CMK (cell line): Measurements from ENCODE around the gene HK1.
"Not testable (repeated sequence)": the region's sequence is repeated elsewhere in the genome, so short reads cannot be mapped to it uniquely, and the experiment has no call there.

Experiments
- DNase-seq: peaks from one replicate; pipeline ENCODE4 v3.0.0-alpha.2; 2010; ENCODE audit warnings: low read depth

Gene HK1

GRCh38 chr10:69328380-69328735 is 50.1 kb downstream of the HK1 start:
- no peak for DNase-seq

DNA sequence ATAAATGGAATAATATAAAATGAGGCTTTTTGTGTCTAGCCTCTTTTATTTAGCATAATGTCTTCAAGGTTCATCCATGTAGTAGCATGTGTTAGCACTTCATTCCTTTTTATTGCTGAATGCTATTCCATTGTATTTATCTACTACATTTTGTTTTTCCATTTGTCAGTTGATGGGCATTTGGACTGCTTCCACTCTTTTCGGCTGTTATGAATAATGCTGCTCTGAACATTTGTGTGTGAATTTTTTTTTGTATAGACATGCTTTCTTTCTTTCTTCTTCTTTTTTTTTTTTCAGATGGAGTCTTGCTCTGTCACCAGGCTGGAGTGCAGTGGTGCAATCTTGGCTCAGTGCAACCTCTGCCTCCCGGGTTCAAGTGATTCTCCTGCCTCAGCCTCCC is 50.6 kb downstream of the HK1 start:
- DNase-seq: not testable (repeated sequence)

DNA sequence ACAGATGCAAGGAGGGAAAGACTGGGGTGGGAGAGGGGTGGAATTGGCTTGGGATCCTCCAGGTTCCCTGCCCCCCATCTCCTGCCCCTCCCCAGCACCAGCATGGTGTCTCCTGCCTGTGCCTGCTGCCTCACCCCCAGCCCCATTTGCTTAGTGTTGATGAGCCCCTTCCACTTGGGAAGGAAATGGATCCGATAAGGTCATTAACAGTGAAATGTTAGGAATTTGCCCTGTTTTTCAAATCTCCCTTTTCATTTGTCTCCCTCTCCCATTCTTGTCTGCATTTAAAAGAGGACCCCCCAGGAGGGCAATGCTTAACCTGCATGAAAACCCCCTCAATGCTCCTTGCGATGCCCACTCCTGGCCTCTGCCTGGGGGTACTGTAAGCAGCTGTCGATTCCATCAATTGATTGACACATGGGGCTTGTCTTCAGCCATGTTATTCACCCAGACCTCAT is 51.5 kb downstream of the HK1 start:
- no peak for DNase-seq

GRCh38 chr10:69331161-69331560 is 52.9 kb downstream of the HK1 start:
- no peak for DNase-seq

- no peak for DNase-seq
Measured at GRCh38 chr10:69332278-69333010, 54.1 kb downstream of the HK1 start.

DNA sequence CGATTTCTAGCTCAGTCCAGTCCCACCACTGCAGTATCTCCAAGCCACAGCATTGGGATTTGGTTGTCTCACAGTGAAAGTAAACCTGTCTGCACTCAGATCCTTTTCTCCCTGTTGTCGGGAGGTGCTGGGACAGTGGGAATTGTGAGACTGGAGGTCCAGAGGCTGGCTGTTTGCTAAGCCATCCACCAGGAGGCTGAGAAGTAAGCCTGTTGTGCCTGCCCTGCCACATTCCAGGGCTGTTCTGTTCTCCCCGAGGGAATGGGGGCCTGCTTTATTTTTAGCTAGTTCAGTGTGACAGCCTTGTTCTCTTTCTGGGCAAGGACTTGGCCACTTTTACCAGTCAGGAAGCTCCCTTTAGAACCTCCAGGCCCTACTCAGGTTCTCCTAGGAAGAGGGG is 54.9 kb downstream of the HK1 start:
- DNase-seq: no peak

DNA sequence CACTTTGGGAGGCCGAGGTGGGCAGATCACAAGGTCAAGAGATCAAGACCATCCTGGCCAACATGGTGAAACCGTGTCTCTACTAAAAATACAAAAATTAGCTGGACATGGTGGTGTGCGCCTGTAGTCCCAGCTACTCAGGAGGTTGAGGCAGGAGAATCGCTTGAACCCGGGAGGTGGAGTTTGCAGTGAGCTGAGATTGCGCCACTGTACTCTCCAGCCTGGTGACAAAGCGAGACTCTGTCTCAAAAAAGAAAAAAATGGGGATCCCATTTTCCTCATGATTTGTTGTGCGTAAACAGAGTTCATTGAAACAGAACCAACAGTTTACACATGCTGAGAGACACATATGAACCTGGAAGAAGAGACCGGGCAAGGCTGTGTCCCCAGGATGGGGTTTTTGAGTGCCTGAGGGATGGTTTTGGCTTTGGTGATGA is 55.6 kb downstream of the HK1 start:
- DNase-seq: not testable (repeated sequence)

DNA sequence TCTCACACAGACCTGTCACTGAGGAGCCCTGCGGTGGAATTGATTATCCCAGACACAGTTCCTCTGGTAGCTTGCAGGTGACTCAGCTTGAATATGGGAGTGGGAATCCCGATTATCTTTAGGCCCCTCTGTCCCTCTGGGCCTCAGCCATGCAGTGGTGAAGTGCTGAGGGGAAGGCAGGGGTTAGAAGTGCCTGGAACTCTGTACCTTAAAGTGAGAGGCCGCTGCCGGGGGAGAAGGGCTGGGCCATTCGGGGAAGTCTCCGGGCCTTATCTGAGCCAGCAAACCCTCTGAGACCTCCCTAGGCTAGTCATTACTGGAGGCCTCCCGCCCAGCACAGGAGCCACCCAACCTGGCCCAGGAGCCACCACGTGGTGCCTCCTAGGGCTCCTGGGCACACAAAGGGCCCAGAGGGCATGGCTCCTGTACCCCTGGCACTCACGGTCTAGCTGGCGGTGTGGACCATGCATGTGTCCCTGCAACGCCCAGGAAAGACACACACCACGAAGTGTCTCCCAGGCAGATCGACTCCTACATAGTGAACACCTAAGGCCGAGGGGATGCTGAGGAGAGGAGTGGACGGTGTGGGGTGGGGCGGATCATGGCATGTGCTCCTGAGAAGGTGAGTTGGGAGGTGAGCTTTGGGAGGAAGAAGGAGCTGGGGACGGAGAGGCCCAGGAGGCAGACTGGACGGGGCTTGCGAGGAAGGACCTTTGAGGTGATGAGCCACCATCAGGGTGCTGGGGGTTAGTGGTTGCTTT is 56.2 kb downstream of the HK1 start:
- DNase-seq: no peak

DNA sequence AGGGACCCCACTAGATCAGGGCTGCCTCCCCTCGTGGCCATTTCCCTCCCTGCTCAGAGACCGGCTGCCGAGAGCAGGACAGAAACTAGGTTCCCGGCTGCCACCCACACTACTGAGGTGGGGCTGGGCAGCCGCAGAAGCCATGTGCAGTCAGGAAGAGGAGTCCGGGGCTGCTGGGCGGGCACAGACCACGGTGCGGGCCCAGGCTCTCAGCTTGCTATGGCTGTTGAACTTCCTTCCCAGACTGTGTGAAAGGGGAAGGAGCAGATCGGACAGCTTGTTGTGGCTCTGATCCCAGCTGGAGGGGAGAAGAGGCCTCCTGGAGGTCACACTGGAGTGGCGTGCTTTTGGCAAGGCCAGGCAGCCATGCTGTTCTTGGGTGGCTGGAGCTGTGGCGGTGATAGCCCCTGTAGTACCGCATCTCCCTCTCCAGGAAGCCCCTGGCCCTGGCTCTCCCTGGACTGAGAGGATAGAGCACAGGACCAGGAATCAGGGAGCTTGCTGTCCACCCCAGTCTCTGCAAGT is 56.8 kb downstream of the HK1 start:
- DNase-seq: peak; percentile 82

GRCh38 chr10:69335613-69336012 is 57.3 kb downstream of the HK1 start:
- DNase-seq: no peak

DNA sequence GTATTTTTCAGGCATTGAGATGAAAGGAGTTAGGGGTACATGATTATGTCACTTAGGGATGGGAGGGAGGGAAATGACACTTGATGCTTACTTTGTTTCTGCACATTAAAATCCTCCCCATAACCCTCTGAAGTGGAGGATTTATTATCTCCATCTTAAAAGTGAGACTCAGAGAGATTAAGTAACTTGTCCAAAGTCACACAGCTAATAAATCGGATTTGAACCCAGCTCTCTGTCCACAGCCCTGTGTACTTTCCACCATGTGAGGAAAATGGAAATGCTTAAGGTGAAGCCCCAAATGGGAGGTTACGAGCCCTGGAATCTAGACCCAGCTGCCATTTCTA is 58.6 kb downstream of the HK1 start:
- DNase-seq: no peak

GRCh38 chr10:69337296-69338132 is 59.2 kb downstream of the HK1 start:
- no peak for DNase-seq

- DNase-seq: no peak
Measured at GRCh38 chr10:69338133-69338456, 59.8 kb downstream of the HK1 start.

GRCh38 chr10:69338547-69339450 is 60.5 kb downstream of the HK1 start:
- DNase-seq: no peak

DNA sequence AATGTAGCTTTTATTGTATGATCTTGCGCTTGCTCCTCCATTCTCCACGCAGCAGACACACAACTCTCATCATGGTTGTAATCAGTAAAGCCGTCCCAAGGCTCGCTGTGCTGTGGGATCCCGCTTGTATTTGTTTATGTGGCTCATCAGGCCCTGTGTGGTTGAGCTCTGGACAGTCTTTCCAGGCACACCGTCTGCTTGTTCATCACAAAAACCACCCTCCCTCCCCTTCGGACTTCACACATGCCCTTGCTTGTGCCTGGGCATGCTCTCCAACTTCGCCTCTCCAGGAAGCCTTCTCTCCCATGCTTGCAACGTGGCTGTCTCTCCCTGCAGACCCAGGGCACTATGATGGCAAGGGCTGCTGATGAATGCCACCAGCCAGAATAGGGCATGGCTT is 62.4 kb downstream of the HK1 start:
- DNase-seq: no peak

- no peak for DNase-seq
Measured at GRCh38 chr10:69343905-69344304, 65.6 kb downstream of the HK1 start.

DNA sequence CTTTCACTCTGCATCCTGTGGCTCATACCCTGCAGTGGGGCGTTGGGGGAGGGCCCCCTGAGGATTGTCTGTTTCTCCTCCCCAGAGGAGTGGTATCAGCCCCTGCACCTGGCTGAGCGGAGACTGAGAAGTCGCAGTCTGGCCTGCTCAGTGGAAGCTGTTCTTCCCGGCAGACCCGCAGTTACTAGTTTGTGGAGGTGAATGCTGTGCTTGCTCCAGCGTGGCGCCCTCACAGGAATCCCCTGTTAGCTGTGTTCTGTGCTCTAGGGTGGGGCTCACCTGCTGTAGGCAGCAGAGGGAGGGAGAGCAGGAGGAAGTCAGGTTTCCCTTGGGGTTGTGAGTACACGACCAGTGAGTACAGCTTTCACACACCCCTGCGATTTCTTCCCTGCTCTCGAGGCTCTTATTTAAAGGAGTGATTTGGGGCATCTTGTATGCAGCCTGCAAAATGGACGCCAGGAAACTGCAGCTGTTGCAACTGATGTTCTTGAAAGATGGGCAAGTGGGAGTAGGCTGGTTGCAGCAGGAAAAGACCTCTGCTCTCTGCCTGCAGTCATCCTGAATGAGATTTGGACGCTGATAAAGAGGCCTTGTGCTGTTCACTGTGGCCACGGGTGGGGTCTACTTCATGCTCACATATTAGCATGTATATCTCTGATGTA is 66.4 kb downstream of the HK1 start:
- DNase-seq: no peak

GRCh38 chr10:69345402-69345801 is 67.1 kb downstream of the HK1 start:
- no peak for DNase-seq

GRCh38 chr10:69345890-69346474 is 67.7 kb downstream of the HK1 start:
- DNase-seq: no peak

- no peak for DNase-seq
Measured at GRCh38 chr10:69346776-69347175, 68.5 kb downstream of the HK1 start.
